ENCODE data around the gene RASSF7.

RASSF7 gene

GRCh38 chr11:551596-551995 is 9.2 kb upstream of the RASSF7 start:
- no peak for DNase-seq (ENCODE audit: low read depth)

- DNase-seq (ENCODE audit: low read depth), result no peak
These were observed 7.4 kb upstream of the RASSF7 start for GRCh38 chr11:553083-553987.

DNA sequence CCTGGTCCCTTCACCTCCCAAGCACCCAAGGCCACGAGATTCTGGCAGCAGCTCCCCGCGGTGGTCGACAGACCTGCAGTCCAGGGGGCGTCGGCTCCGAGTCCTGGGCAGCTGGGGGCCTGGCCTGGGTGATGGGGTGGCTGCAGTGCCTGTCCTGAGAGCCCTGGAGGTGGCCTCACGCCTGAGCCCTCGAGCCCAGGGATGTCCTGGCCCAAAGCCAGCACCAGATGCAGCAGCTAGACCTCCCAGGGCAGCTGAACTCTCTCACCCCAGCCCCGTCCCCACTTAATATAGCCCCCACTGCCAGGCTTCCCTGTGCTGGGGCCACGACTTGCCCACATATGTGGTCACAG is 6.8 kb upstream of the RASSF7 start:
- DNase-seq (ENCODE audit: low read depth), result no peak

- DNase-seq (ENCODE audit: low read depth), result peak; percentile 68
These were observed 6.1 kb upstream of the RASSF7 start for GRCh38 chr11:554428-555226.

DNA sequence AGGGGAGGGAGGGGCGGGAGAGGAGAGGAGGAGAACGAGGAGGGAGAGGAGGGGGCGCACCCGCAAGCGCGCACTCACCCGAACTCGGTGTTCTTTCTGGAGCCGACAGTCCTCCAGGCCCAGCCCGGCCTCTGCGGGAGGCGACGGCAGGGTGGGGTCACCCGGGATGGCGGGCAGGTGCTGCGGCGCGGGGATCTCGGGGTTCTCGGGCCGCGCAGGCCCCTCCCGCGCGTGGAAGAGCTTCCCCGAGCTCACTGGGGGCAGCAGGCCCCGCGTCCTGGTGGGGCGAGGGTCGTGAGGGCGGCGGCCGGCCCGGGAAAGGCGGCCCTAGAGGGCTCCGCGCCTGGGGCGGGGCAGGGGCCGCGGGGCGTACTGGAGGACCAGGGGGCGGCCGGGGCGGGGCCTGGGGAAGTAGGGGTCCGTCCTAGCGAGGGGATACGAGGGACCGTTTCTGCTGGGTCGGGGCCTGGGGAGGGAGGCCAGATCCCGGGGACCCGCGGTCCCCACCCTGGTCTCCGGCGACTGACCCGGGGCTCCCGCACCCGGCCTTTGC is 5.5 kb upstream of the RASSF7 start:
- no peak for DNase-seq (ENCODE audit: low read depth)

DNA sequence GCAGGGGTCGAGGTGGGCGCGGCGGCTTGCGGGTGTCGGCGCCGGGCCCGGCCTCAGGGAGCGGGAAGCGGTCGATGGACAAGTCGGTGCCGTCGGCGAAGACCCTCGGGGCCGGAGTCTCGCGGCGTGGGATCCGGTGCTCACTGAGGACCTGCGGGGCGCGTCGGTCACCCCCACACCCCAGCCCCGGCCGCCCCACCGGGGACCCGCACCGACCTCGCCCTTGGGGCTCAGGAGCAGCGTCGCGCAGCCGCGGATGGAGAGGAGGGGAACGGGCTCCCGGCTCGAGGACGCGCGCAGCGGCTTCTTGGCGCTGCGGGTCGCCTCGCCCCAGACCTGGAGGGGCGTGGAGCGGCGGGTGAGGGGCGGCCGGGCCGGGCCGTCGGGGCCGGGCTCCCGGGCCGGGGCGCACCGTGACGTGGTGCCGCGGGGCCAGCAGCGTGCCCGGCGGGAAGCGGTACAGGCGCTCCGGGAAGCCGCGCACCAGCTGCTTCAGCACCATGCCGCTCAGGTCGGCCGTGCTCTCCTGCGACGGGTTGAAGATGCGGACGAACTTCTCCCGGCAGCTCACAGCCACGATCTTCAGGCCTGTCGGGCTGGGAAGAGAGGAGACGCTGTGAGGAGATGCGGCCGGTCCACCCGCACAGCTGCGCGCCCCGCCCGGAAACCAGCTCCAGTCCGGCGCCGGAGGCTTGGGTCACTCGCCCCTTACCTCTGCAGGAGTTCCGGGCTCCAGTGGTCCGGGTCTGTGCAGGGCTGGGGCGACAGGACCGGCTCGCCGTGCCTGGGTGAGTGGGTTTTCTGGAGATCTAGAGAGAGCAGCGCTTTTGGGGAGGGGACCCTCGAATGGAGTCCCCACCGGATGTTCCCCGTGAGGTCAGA is 4.7 kb upstream of the RASSF7 start:
- peak; percentile 37 for DNase-seq (ENCODE audit: low read depth)

- DNase-seq (ENCODE audit: low read depth), result no peak
These were observed 4.0 kb upstream of the RASSF7 start for GRCh38 chr11:556662-557256.

- no peak for DNase-seq (ENCODE audit: low read depth)
These were observed 3.2 kb upstream of the RASSF7 start for GRCh38 chr11:557328-558132.

DNA sequence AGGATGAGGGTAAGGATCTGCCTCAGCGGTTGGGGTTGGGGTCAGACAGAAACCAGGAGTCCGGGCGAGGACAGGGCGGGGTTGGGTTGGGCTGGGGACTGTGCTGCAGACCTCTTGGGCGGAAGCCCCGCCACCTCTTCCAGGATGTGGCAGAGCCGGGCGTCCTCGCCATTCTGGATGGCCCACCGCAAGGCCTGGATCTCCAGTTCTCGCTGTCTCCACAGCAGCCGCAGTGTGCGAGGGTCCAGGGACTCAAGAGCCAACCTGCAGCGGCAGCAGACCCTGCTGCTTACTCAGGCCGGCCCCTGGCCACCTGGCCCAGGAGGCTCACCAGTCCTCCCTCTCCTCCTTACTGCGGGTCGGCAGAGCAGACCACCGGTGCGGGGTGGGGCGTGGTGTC is 2.3 kb upstream of the RASSF7 start:
- no peak for DNase-seq (ENCODE audit: low read depth)

- DNase-seq (ENCODE audit: low read depth), result no peak
These were observed 1.6 kb upstream of the RASSF7 start for GRCh38 chr11:559020-559620.

- DNase-seq (ENCODE audit: low read depth), result no peak
These were observed 962 bp upstream of the RASSF7 start for GRCh38 chr11:559712-560304.

DNA sequence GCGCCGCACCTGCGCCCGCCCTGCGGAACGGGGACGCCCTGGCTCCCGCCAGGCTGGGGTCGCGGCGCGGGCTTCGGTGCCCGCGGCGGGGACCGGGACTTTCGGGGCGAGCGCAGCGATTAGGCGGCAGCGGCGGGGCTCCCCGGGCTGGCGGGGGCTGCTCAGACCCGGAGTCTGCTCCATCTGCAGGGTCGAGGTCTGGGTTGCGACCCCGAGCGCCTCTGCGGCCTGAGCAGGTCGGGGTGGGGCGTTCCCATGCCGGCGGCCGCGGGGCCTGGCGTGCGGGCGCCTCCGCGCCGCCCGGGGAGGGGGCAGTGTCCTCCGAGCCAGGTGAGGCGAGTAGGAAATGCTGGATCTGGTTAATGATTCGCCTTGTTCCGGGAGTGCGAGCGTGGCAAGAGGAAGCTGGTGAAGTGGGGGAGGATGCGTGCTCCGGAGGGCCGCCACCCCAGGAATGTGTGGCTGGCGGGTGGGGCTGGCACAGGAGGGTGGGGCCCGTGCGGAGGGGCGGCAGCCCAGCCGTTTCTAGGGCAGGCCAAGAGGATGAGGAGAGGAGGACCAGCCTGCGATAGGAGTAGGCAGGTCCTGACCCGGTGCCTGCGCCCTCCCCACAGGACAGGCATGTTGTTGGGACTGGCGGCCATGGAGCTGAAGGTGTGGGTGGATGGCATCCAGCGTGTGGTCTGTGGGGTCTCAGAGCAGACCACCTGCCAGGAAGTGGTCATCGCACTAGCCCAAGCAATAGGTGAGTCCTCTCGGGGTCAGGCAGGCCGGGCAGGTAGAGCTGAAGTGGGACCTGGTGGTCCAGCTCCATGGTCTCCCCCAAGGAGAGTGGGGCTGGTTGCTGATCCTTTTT is 606 bp downstream of the RASSF7 start:
- DNase-seq (ENCODE audit: low read depth), result peak; percentile 58

GRCh38 chr11:562046-562645 is 1.4 kb downstream of the RASSF7 start:
- no peak for DNase-seq (ENCODE audit: low read depth)

DNA sequence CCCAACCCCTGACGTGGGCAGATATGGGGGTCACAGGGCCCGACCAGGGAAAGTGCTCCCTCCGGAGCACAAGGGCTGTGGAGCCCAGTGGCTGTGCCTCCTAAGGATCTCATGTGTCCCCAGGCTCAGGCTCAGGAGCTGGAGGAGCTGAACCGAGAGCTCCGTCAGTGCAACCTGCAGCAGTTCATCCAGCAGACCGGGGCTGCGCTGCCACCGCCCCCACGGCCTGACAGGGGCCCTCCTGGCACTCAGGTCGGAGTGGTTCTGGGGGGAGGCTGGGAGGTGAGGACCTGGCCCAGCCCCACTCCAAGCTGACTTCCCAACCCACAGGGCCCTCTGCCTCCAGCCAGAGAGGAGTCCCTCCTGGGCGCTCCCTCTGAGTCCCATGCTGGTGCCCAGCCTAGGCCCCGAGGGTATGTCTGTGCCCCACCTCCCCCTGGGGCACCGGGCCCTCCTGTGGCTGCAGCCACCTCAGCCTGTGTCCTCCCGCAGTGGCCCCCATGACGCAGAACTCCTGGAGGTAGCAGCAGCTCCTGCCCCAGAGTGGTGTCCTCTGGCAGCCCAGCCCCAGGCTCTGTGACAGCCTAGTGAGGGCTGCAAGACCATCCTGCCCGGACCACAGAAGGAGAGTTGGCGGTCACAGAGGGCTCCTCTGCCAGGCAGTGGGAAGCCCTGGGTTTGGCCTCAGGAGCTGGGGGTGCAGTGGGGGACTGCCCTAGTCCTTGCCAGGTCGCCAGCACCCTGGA is 2.5 kb downstream of the RASSF7 start:
- DNase-seq (ENCODE audit: low read depth), result no peak

DNA sequence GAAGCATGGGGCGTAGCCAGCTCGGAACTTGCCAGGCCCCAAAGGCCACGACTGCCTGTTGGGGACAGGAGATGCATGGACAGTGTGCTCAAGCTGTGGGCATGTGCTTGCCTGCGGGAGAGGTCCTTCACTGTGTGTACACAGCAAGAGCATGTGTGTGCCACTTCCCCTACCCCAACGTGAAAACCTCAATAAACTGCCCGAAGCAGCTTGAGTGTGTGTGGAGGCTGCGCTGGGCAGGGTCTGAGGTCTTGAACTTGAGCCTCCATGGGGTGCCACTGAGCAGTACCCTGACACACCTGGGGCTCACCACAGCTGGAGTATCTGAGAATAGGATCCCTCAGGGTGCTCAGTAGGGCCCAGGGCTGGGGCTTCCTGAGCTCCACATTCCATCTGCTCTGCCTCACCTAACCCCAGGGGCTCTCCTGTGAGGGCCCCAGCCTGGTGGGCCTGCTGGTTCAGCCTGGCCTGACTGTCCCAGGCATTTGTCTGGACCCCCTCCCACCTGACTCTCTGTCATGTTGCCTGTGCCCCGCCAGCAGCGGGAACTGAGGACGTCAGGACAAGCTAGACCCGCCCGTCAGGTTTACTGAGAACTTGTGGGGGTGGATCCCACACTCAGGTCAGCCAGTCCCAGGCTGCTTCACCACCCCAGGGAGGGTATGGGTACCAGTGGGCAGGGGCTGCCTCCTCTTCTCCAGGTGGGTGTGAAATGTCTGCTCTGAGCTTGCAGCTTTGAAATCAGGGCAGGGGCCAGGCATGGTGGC is 3.2 kb downstream of the RASSF7 start:
- DNase-seq (ENCODE audit: low read depth), result no peak

- no peak for DNase-seq (ENCODE audit: low read depth)
These were observed 5.2 kb downstream of the RASSF7 start for GRCh38 chr11:565921-566509.
